ENCODE results near the gene ZNF138.
A peak's percentile ranks its signal among the peaks of the same experiment; 100 is the strongest.

The ZNF138 gene

DNA sequence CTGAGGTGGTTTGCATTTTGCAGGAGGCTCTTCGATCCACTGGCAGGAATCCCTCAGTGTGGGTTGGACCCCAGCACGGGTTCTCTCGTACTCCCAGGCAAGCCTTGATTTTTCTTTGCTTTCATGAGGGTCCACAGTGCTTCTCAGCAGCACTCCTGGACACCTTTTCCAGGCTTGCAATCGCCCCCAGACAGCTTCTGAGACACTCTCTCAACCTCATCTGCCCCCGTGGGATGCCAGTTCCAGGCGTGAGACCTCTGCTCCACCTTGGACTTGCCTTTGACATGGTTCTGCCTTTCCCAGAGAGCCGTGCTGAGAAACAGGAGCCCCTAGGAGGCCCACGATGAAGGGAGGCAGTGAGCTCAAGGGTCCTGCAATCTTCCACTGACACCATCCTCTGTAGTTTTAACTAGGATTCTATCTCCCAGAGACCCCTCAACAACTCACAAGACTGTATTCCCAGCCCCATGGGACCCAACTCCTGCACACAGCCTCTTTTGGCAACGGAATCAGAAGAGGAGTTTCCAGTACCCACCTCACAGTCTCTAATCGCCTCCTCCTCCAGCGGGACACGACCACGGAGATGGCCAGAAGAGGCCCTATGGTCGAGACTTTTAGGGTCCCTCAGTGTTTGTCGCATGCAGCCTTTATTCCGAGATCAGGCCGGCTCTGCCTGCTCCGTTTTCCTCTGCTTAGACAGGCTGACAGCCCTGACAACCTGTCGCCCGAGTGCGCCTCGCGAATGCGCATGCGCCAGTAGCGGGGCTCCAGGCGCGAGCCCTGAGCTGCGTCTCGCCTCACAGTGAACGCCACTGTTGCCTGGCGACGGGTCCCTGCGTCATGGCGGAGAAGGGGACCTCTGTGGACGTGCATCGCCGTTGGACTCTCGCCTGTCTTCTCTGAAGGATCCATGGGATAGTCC is 82.8 kb downstream of the ZNF138 start:
- DNase-seq: peak; percentile 10 to 46 (median 29)

DNA sequence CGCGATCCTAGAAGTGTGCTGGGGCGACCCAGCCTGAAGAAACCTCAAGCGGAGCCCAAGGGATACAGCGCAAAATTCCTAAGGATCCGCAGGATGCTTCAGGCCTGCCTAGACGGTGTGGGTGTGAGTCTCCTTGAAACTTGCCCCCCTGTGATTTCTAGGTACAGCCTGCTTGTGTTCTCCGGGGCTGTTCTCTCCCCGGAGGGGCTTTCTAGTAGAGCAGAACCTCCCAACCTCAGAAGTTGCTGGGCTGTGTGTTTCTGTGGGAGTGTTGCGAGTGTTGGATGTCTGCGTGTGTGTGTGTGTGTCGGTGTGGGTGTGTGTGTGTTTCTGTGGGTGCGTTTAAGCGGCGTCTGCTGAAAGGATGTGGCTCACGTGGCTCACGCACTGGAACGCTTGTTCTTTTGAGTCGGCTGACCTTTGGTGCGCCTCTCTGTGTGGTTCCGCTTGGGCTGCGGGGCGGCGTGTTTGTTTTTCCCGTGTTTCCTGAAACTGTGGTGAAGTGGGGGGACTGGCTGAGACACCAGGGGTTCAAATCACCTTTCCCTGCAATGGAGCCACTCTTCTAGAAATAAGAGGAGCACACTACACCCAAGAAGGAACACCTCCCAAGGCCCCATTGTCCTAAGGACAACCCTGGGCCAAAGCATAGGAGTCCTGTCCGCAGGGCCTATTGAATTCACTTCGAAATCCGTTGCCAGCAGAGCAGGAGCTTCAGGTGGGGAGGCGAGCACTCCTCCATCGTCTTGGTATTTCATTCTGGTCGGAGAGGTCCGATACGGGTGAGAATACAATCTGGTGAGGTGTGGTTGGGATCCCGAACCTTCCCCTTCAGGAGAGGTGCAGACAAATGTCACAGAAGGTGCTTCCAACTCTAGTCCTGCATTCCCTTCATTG is 83.7 kb downstream of the ZNF138 start:
- no peak for DNase-seq

DNA sequence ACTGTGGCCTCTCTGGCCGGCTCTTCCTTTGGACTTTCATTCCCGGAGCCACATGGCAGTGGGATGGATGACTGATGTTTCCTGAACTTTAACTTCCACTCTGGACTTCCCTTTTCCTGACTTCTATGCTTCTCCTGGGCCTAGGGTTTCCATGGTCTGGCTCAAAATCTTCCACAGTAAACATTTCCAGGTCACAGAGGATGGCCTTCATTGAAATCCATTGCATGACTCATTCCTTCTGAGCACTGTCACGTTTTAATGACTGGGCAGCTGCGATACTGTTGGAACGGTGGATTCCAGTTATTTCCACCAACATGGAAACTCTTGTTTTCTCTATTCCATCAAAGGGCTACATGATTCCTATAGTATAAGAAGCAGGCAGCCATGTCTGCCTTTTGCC is 84.5 kb downstream of the ZNF138 start:
- DNase-seq: no peak

DNA sequence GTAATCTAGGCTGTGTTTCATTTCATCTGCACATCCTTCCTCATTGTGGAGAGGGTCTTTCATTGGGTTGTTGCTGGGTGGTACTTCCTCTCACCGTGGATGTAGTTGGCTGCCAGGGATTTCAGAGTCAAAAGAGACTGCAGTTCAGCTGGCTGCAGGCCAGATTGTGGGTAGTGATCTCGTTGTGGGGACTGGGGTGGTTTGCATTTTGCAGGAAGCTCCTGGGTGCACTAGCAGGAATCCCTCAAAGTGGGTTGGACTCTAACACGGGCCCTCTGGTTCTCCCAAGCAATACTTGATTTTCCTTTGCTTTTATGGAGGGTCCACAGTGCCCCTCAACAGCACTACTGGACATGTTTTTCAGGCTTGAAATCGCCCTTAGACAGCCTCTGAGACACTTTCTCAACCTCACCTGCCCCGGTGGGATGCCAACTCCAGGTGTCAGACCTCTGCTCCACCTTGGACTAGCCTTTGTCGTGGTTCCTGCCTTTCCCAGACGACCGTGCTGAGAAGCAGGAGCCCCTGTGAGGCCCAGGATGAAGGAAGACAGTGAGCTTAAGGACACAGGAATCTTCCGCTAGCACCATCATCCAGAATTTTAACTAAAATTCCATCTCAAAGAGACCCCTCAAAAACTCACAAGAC is 85.0 kb downstream of the ZNF138 start:
- DNase-seq: no peak

DNA sequence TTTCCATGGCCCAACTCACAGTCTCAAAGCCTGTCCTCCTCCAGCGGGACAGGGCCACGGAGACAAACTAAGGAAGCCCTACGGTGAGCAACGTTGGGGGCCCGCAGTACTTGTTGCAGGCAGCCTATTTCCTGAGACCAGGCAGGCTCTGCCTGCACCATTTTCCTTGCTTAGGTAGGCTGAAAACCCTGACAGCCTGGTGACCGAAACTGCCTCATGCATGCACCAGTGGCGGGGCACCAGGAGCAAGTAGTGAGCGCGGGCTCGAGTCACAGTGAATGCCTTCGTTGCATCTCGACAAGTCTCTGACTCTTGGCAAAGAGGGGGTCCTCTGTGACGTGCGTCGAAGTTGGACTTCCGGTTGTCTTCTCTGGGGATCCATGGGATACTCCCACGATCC is 85.6 kb downstream of the ZNF138 start:
- no peak for DNase-seq

DNA sequence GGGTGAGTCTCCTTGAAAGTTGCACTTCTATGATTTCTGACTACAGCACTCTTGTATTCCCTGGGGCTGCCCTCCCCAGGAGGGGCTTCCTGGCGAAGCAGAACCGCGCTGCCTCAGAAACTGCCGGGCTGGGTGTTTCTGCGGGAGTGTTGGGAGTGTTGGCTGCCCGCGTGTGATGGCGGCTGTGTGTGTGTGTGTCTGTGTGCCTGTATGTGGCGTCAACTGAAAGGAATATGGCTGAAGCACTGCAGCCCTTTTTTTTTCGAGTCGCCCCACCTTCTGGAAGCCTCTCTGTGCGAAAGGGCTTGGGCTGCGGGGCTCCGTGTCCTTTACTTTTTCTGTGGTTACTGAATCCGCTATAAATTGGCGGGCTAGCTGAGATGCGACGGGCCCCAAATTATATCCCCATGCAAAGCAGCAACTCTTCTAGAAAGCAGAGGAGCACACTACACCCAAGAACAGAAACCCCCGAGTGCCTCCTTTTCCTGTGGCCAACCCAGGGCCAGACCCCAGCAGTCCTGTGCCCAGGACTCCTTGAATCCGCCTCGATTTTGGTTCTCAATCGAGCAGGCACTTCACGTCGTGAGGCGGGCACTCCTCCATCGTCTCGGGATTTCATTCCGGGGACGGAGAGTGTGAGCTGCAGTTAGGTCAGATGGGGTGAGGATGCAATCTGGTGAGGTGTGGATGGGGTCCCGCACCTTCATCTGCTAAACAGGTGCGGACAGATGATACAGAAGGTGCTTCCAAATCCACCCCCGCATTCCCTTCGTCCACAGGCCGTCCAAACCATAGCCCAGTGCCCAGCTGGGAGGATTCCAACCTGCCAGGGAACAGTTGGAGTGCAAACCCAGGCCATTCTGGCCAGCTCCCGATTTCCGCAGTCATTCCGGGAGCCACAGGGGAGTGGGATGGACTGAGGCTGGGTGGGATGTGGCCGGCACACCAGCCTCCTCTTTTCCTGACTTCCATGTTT is 86.4 kb downstream of the ZNF138 start:
- DNase-seq: no peak

DNA sequence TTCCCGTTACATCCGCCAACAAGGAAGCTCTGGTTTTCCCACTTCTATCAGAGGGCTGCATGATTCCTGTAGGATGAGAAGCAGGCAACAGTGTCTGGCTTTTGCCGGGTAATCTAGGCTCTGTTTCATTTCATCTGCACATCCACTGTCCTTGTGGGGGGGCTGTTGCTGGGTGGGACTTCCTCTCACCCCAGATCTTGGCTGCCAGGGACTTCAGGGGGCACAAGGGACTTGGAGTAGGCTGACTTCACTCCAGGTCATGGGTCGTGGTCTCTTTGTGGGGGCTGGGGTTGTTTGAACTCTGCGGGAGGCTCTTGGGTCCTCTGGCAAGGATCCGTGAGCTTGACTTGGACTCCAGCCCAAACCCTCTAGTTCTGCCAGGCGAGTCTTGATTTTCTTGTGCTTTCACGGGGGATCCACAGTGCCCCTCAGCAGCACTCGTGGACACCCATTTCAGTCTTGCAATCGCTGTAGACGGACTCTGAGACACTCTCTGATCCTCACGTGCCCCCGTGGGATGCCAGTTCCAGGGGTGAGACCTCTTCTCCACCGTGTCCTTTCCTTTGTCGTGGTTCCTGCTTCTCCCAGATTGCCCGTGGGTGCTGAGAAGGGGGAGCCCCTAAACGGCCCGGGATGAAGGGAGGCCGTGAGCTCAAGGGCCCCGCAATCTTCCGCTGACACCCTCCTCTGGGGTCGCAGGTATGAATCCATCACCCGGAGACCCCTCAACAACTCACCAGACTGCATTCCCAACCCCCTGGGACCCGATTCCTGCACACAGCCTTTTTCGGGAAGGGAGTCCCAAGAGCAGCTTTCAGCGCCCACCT is 87.4 kb downstream of the ZNF138 start:
- DNase-seq: no peak

DNA sequence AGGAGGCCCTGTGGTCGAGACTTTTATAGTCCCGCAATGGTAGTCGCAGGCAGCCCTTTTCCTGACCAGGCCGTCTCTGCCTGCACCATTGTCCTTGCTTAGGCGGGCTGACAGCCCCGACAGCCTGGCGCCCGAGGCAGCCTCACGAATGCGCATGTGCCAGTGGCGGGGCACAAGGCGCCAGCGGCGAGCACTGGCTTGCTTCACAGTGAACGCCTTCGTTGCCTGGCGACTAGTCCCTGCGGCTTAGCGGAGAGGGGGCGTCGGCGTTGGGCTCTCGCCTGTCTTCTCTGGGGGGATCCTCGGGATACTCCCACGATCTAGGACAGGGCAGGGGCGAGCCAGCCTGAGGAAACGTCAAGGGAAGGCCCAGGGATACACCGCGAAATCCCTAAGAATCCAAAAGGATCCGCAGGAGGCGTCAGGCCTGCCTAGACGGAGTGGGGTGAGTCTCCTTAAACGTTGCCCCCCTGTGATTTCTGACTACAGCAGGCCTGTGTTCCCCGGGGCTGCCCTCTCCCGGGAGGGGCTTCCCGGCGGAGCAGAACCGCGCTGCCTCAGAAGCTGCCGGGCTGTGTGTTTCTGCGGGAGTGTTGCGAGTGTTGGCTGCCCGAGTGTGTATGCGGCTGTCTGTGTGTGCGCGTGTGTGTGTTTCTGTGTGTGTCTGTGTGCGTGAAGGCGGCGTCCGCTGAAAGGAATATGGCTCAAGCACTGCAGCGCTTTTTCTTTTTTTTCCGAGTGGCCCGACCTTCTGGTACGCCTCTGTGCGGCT is 88.3 kb downstream of the ZNF138 start:
- no peak for DNase-seq
